ENCODE measurements around the gene ZNF804A. TPM values are rescaled to one million over a fixed set of nuclear protein-coding genes. Genes with fewer than 3 reads are reported as not detected.

Gene ZNF804A
- total RNA-seq, 2 donors from 2014 or later = not detected

GRCh38 chr2:184566716-184567115, 31.6 kb upstream of the ZNF804A start:
- no peak overlapping the region for H3K4me3 ChIP-seq
- no peak overlapping the region for H3K27ac ChIP-seq
- no peaks in the 10 kb centered on the region for H3K27me3 ChIP-seq
- 68 to 80% methylated on average over 3 of the region's 3 CpGs for WGBS, 2 donors
- ATAC-seq (no peak), DNase-seq (no peak)
- H3K4me1 ChIP-seq = no peaks in the 10 kb centered on the region
- H3K36me3 ChIP-seq (replicated peaks in 1 of 2; ENCODE audit: insufficient read depth in 1 of 2, low read depth in 2 of 2) = no peaks in the 10 kb centered on the region
- TF ChIP-seq POLR2A (IDR thresholded peaks at IDR 0.05) = no peak
- intact Hi-C loops (cut with DNase I) = no loop called here
- no peaks in the 10 kb centered on the region for H3K9me3 ChIP-seq

GRCh38 chr2:184577056-184577455, 21.3 kb upstream of the ZNF804A start:
- WGBS, 2 donors = 83 to 93% methylated on average over 1 of the region's 1 CpG
- Histone ChIP-seq H3K27me3 (no peaks in the 10 kb centered on the region), H3K27ac (no peak overlapping the region), H3K4me3 (no peak overlapping the region), H3K9me3 (no peaks in the 10 kb centered on the region), H3K36me3 (replicated peaks in 1 of 2; ENCODE audit: insufficient read depth in 1 of 2, low read depth in 2 of 2) (no peaks in the 10 kb centered on the region), H3K4me1 (no peaks in the 10 kb centered on the region)
- intact Hi-C loops (cut with DNase I) = no loop called here
- no peak for ATAC-seq
- TF ChIP-seq POLR2A (IDR thresholded peaks at IDR 0.05) (no peak), CTCF (IDR thresholded peaks at IDR 0.05) (no peak)
- DNase-seq = no peak

- no peak overlapping the region for H3K4me3 ChIP-seq
- ATAC-seq (no peak), DNase-seq (no peak)
- H3K4me1 ChIP-seq = no peaks in the 10 kb centered on the region
- 40 to 44% methylated on average over 4 of the region's 4 CpGs for WGBS, 2 donors
- H3K36me3 ChIP-seq (replicated peaks in 1 of 2; ENCODE audit: insufficient read depth in 1 of 2, low read depth in 2 of 2) = no peaks in the 10 kb centered on the region
- no peaks in the 10 kb centered on the region for H3K9me3 ChIP-seq
- intact Hi-C loops (cut with DNase I) = no loop called here
- no peak for TF ChIP-seq CTCF (IDR thresholded peaks at IDR 0.05)
- TF ChIP-seq POLR2A (IDR thresholded peaks at IDR 0.05) = no peak
- H3K27me3 ChIP-seq = no peaks in the 10 kb centered on the region
- H3K27ac ChIP-seq = no peak overlapping the region
These were observed 20.6 kb upstream of the ZNF804A start for GRCh38 chr2:184577743-184578142.

- no peak for TF ChIP-seq POLR2A (IDR thresholded peaks at IDR 0.05)
- TF ChIP-seq CTCF (IDR thresholded peaks at IDR 0.05) = no peak
- no peaks in the 10 kb centered on the region for H3K36me3 ChIP-seq (replicated peaks in 1 of 2; ENCODE audit: insufficient read depth in 1 of 2, low read depth in 2 of 2)
- H3K27me3 ChIP-seq = no peaks in the 10 kb centered on the region
- no peaks in the 10 kb centered on the region for H3K4me1 ChIP-seq
- no peak overlapping the region for H3K4me3 ChIP-seq
- no peak for ATAC-seq
- H3K27ac ChIP-seq = no peak overlapping the region
- intact Hi-C loops (cut with DNase I) = no loop called here
- H3K9me3 ChIP-seq = no peaks in the 10 kb centered on the region
- WGBS, 2 donors = 80 to 85% methylated on average over 4 of the region's 4 CpGs
- DNase-seq = no peak
These were observed 19.1 kb upstream of the ZNF804A start for GRCh38 chr2:184579226-184579625.

GRCh38 chr2:184581391-184581790, 16.9 kb upstream of the ZNF804A start:
- TF ChIP-seq POLR2A (IDR thresholded peaks at IDR 0.05) = no peak
- no peaks in the 10 kb centered on the region for H3K27me3 ChIP-seq
- H3K4me1 ChIP-seq = no peaks in the 10 kb centered on the region
- ATAC-seq (no peak), DNase-seq (no peak)
- no peak overlapping the region for H3K27ac ChIP-seq
- intact Hi-C loops (cut with DNase I) = no loop called here
- no peak overlapping the region for H3K4me3 ChIP-seq
- no peaks in the 10 kb centered on the region for H3K9me3 ChIP-seq
- WGBS, 2 donors = 70 to 92% methylated on average over 1 of the region's 1 CpG
- H3K36me3 ChIP-seq (replicated peaks in 1 of 2; ENCODE audit: insufficient read depth in 1 of 2, low read depth in 2 of 2) = no peaks in the 10 kb centered on the region

GRCh38 chr2:184589261-184589660, 9.1 kb upstream of the ZNF804A start:
- Histone ChIP-seq H3K4me3 (no peak overlapping the region), H3K9me3 (no peaks in the 10 kb centered on the region), H3K4me1 (no peaks in the 10 kb centered on the region), H3K27ac (no peak overlapping the region), H3K36me3 (replicated peaks in 1 of 2; ENCODE audit: insufficient read depth in 1 of 2, low read depth in 2 of 2) (no peaks in the 10 kb centered on the region), H3K27me3 (no peaks in the 10 kb centered on the region)
- no peak for DNase-seq
- intact Hi-C loops (cut with DNase I) = no loop called here
- no peak for TF ChIP-seq CTCF (IDR thresholded peaks at IDR 0.05)
- TF ChIP-seq POLR2A (IDR thresholded peaks at IDR 0.05) = no peak
- ATAC-seq = no peak
